ENCODE data around the gene KNSTRN. TPM values are rescaled to one million over a fixed set of nuclear protein-coding genes. Genes with fewer than 3 reads are reported as not detected.

Gene KNSTRN
- total RNA-seq, 1 donor from 2014 or later, result 26.0 TPM

GRCh38 chr15:40345867-40346578, 36.5 kb upstream of the KNSTRN start:
- H3K9me3 Mint-ChIP-seq (ENCODE audit: unreplicated experiment), result no peaks in the 10 kb centered on the region
- no peak overlapping the region for H3K27ac Mint-ChIP-seq (ENCODE audit: unreplicated experiment)
- H3K4me1 Mint-ChIP-seq (ENCODE audit: unreplicated experiment), result peaks cover 10% of the 10 kb centered on the region
- no peak overlapping the region for H3K4me3 Mint-ChIP-seq (ENCODE audit: unreplicated experiment)
- peaks cover 3% of the 10 kb centered on the region for H3K27me3 Mint-ChIP-seq (ENCODE audit: unreplicated experiment)
- no peak for DNase-seq (ENCODE audit: low spot score)
- H3K36me3 Mint-ChIP-seq (ENCODE audit: low read depth, unreplicated experiment), result no peaks in the 10 kb centered on the region
- TF ChIP-seq, protein P1, sequence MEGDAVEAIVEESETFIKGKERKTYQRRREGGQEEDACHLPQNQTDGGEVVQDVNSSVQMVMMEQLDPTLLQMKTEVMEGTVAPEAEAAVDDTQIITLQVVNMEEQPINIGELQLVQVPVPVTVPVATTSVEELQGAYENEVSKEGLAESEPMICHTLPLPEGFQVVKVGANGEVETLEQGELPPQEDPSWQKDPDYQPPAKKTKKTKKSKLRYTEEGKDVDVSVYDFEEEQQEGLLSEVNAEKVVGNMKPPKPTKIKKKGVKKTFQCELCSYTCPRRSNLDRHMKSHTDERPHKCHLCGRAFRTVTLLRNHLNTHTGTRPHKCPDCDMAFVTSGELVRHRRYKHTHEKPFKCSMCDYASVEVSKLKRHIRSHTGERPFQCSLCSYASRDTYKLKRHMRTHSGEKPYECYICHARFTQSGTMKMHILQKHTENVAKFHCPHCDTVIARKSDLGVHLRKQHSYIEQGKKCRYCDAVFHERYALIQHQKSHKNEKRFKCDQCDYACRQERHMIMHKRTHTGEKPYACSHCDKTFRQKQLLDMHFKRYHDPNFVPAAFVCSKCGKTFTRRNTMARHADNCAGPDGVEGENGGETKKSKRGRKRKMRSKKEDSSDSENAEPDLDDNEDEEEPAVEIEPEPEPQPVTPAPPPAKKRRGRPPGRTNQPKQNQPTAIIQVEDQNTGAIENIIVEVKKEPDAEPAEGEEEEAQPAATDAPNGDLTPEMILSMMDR (IDR thresholded peaks at IDR 0.05; ENCODE audit: unreplicated experiment), result no peak

- H3K27ac Mint-ChIP-seq (ENCODE audit: unreplicated experiment), result peak overlapping the region; percentile 18
- H3K4me3 Mint-ChIP-seq (ENCODE audit: unreplicated experiment), result no peak overlapping the region
- TF ChIP-seq, protein P1 (IDR thresholded peaks at IDR 0.05; ENCODE audit: unreplicated experiment), result no peak
- H3K36me3 Mint-ChIP-seq (ENCODE audit: low read depth, unreplicated experiment), result no peaks in the 10 kb centered on the region
- DNase-seq (ENCODE audit: low spot score), result no peak
- H3K9me3 Mint-ChIP-seq (ENCODE audit: unreplicated experiment), result no peaks in the 10 kb centered on the region
- H3K27me3 Mint-ChIP-seq (ENCODE audit: unreplicated experiment), result peaks cover 3% of the 10 kb centered on the region
- H3K4me1 Mint-ChIP-seq (ENCODE audit: unreplicated experiment), result peaks cover 10% of the 10 kb centered on the region
Measured at GRCh38 chr15:40346579-40347558, 35.7 kb upstream of the KNSTRN start.

DNA sequence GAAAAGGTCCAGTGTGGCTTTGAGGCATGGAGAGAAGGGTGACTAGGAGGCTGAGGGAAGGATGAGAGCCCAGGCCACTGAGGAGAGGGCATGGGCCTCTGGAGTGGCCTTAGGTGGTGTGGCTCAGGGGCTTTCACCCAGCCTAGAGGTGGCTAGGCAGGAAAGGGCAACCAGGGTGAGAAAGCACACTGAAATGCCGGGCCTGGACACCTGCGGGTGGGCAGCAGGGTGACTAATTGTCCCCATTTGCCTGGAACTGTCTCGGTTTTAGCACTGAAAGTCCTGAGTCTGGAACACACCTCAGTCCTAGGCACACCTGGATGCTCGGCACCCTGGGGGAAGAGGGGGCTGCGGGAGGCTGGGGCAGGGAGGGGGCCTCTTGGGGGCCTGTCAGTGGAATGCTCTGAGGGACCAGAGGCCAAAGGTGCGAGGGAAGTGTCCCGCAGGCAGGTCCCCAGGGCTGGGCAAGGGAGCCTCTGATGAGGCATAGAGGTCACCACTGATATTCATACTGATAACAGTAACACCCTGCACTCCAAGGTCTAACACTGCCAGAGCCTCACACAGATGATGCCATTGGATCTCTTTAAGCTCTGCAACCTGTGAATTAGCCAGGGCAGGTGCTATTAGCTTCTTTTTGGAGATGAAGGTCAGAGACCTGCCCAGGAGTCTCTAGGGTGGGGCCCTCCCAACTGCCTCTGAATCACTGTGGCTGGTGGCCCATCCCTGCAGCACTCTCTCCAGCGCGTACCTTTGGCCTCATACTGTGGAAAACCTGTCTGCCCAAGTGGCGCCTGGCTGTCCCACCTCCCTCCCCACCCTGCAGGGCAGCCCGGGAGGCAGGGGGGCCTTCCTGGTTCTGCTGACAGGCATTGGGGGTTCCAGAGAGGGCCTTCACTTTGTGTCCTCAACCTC, 34.7 kb upstream of the KNSTRN start:
- peak overlapping the region; percentile 18 for H3K27ac Mint-ChIP-seq (ENCODE audit: unreplicated experiment)
- DNase-seq (ENCODE audit: low spot score), result no peak
- H3K27me3 Mint-ChIP-seq (ENCODE audit: unreplicated experiment), result peaks cover 3% of the 10 kb centered on the region
- no peak overlapping the region for H3K4me3 Mint-ChIP-seq (ENCODE audit: unreplicated experiment)
- H3K4me1 Mint-ChIP-seq (ENCODE audit: unreplicated experiment), result peaks cover 10% of the 10 kb centered on the region
- TF ChIP-seq, protein P1 (IDR thresholded peaks at IDR 0.05; ENCODE audit: unreplicated experiment), result no peak
- no peaks in the 10 kb centered on the region for H3K36me3 Mint-ChIP-seq (ENCODE audit: low read depth, unreplicated experiment)
- no peaks in the 10 kb centered on the region for H3K9me3 Mint-ChIP-seq (ENCODE audit: unreplicated experiment)

- no peak for DNase-seq (ENCODE audit: low spot score)
- H3K36me3 Mint-ChIP-seq (ENCODE audit: low read depth, unreplicated experiment), result no peaks in the 10 kb centered on the region
- H3K27me3 Mint-ChIP-seq (ENCODE audit: unreplicated experiment), result peaks cover 3% of the 10 kb centered on the region
- H3K27ac Mint-ChIP-seq (ENCODE audit: unreplicated experiment), result no peak overlapping the region
- H3K9me3 Mint-ChIP-seq (ENCODE audit: unreplicated experiment), result no peaks in the 10 kb centered on the region
- H3K4me3 Mint-ChIP-seq (ENCODE audit: unreplicated experiment), result no peak overlapping the region
- TF ChIP-seq, protein P1 (IDR thresholded peaks at IDR 0.05; ENCODE audit: unreplicated experiment), result no peak
- peaks cover 8% of the 10 kb centered on the region for H3K4me1 Mint-ChIP-seq (ENCODE audit: unreplicated experiment)
Measured at GRCh38 chr15:40348474-40348870, 34.0 kb upstream of the KNSTRN start.
